Peyer's patch (tissue), 4 donors: ENCODE measurements around the gene C4orf54.

Experiments used
- POLR2A ChIP-seq, 2 donors: fragments of 450-650 bp; IDR thresholded peaks; one replicate each; pipeline ENCODE4 v1.5.1; 2017; ENCODE audit warnings: antibody characterized with exemption in 2 of 2, mild to moderate bottlenecking in 2 of 2, moderate library complexity in 2 of 2
- TF ChIP-seq, protein P1 (sequence below), 6 experiments: fragments of 450-650 bp in 4 of 6; fragments of 200-600 bp in 2 of 6; sonication (generic) in 1 of 6; IDR thresholded peaks; one replicate each; pipeline ENCODE4 v1.5.1; 2017 to 2019; ENCODE audit warnings: antibody characterized with exemption in 6 of 6, mild to moderate bottlenecking in 3 of 6, moderate library complexity in 1 of 6

DNA sequence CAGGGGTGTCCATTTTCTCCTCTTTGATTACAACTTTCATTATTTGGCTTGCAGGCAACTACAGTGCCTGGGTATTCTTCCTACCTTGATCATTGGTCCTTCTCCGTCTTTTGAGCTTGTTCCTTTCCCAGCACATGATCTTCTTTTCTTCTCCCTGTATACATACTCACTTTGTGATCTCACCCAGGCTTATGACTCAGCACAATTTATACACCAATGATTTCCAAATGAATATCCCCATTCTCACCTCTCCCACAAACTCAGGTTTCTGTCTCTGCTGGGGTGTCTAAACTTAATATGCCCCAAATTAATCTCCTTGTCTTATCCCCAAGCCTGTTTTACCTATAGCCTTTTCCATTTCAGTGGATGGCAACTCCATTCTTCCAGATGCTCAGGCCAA, 19.5 kb upstream of the C4orf54 start:
- TF ChIP-seq, protein P1, sequence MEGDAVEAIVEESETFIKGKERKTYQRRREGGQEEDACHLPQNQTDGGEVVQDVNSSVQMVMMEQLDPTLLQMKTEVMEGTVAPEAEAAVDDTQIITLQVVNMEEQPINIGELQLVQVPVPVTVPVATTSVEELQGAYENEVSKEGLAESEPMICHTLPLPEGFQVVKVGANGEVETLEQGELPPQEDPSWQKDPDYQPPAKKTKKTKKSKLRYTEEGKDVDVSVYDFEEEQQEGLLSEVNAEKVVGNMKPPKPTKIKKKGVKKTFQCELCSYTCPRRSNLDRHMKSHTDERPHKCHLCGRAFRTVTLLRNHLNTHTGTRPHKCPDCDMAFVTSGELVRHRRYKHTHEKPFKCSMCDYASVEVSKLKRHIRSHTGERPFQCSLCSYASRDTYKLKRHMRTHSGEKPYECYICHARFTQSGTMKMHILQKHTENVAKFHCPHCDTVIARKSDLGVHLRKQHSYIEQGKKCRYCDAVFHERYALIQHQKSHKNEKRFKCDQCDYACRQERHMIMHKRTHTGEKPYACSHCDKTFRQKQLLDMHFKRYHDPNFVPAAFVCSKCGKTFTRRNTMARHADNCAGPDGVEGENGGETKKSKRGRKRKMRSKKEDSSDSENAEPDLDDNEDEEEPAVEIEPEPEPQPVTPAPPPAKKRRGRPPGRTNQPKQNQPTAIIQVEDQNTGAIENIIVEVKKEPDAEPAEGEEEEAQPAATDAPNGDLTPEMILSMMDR (IDR thresholded peaks at IDR 0.05) = no peak
- no peak for TF ChIP-seq POLR2A (IDR thresholded peaks at IDR 0.05)
